ENCODE data around the gene KCTD21.
A peak's percentile ranks its signal among the peaks of the same experiment; 100 is the strongest.
"Not testable (repeated sequence)": the region's sequence is repeated elsewhere in the genome, so short reads cannot be mapped to it uniquely, and the experiment has no call there.

Gene KCTD21

GRCh38 chr11:78177216-78177615, 11.2 kb downstream of the KCTD21 start:
- Histone ChIP-seq H3K4me1 (ENCODE audit: control insufficient read depth in 1 of 2, insufficient read depth in 2 of 2, low read length in 2 of 2) (no peaks in the 10 kb centered on the region), H3K4me3 (ENCODE audit: low read depth in 1 of 2, low read length in 2 of 2) (no peak overlapping the region), H3K27me3 (ENCODE audit: control insufficient read depth in 1 of 2, insufficient read depth in 2 of 2, low read length in 2 of 2) (no peaks in the 10 kb centered on the region), H3K9me3 (ENCODE audit: control insufficient read depth in 1 of 2, low read length in 2 of 2) (no peaks in the 10 kb centered on the region), H3K27ac (ENCODE audit: low read depth, low read length) (no peak overlapping the region), H3K36me3 (ENCODE audit: control insufficient read depth in 1 of 2, insufficient read depth in 2 of 2, low read length in 2 of 2) (peaks cover 0 to 17% of the 10 kb centered on the region in 2 donors), H3K9ac (ENCODE audit: low read depth in 1 of 2, low read length in 2 of 2) (no peak overlapping the region)

GRCh38 chr11:78176605-78177141, 11.8 kb downstream of the KCTD21 start:
- Histone ChIP-seq H3K27me3 (ENCODE audit: control insufficient read depth in 1 of 2, insufficient read depth in 2 of 2, low read length in 2 of 2) (no peaks in the 10 kb centered on the region), H3K4me3 (ENCODE audit: low read depth in 1 of 2, low read length in 2 of 2) (no peak overlapping the region), H3K36me3 (ENCODE audit: control insufficient read depth in 1 of 2, insufficient read depth in 2 of 2, low read length in 2 of 2) (peaks cover 0 to 17% of the 10 kb centered on the region in 2 donors), H3K9ac (ENCODE audit: low read depth in 1 of 2, low read length in 2 of 2) (no peak overlapping the region), H3K27ac (ENCODE audit: low read depth, low read length) (no peak overlapping the region), H3K4me1 (ENCODE audit: control insufficient read depth in 1 of 2, insufficient read depth in 2 of 2, low read length in 2 of 2) (no peaks in the 10 kb centered on the region), H3K9me3 (ENCODE audit: control insufficient read depth in 1 of 2, low read length in 2 of 2) (no peaks in the 10 kb centered on the region)

- H3K4me3 ChIP-seq (ENCODE audit: low read depth in 1 of 2, low read length in 2 of 2); H3K9me3 ChIP-seq (ENCODE audit: control insufficient read depth in 1 of 2, low read length in 2 of 2); H3K27me3 ChIP-seq (ENCODE audit: control insufficient read depth in 1 of 2, insufficient read depth in 2 of 2, low read length in 2 of 2); H3K4me1 ChIP-seq (ENCODE audit: control insufficient read depth in 1 of 2, insufficient read depth in 2 of 2, low read length in 2 of 2); H3K9ac ChIP-seq (ENCODE audit: low read depth in 1 of 2, low read length in 2 of 2); H3K27ac ChIP-seq (ENCODE audit: low read depth, low read length): not testable (repeated sequence)
- H3K36me3 ChIP-seq (ENCODE audit: control insufficient read depth in 1 of 2, insufficient read depth in 2 of 2, low read length in 2 of 2), result peaks cover 0 to 17% of the 10 kb centered on the region in 2 donors
These were observed 12.6 kb downstream of the KCTD21 start for GRCh38 chr11:78175862-78176261.

GRCh38 chr11:78171951-78172350, 16.5 kb downstream of the KCTD21 start:
- no peaks in the 10 kb centered on the region for H3K27me3 ChIP-seq (ENCODE audit: control insufficient read depth in 1 of 2, insufficient read depth in 2 of 2, low read length in 2 of 2)
- H3K36me3 ChIP-seq (ENCODE audit: control insufficient read depth in 1 of 2, insufficient read depth in 2 of 2, low read length in 2 of 2), result peaks cover 0 to 20% of the 10 kb centered on the region in 2 donors
- no peak overlapping the region for H3K27ac ChIP-seq (ENCODE audit: low read depth, low read length)
- H3K9ac ChIP-seq (ENCODE audit: low read depth in 1 of 2, low read length in 2 of 2), result no peak overlapping the region
- no peaks in the 10 kb centered on the region for H3K9me3 ChIP-seq (ENCODE audit: control insufficient read depth in 1 of 2, low read length in 2 of 2)
- no peak overlapping the region for H3K4me3 ChIP-seq (ENCODE audit: low read depth in 1 of 2, low read length in 2 of 2)
- no peaks in the 10 kb centered on the region for H3K4me1 ChIP-seq (ENCODE audit: control insufficient read depth in 1 of 2, insufficient read depth in 2 of 2, low read length in 2 of 2)

- Histone ChIP-seq H3K27me3 (ENCODE audit: control insufficient read depth in 1 of 2, insufficient read depth in 2 of 2, low read length in 2 of 2) (no peaks in the 10 kb centered on the region), H3K9ac (ENCODE audit: low read depth in 1 of 2, low read length in 2 of 2) (no peak overlapping the region), H3K36me3 (ENCODE audit: control insufficient read depth in 1 of 2, insufficient read depth in 2 of 2, low read length in 2 of 2) (peaks cover 0 to 18% of the 10 kb centered on the region in 2 donors), H3K27ac (ENCODE audit: low read depth, low read length) (no peak overlapping the region), H3K4me1 (ENCODE audit: control insufficient read depth in 1 of 2, insufficient read depth in 2 of 2, low read length in 2 of 2) (no peaks in the 10 kb centered on the region), H3K4me3 (ENCODE audit: low read depth in 1 of 2, low read length in 2 of 2) (no peak overlapping the region), H3K9me3 (ENCODE audit: control insufficient read depth in 1 of 2, low read length in 2 of 2) (no peaks in the 10 kb centered on the region)
These were observed 17.4 kb downstream of the KCTD21 start for GRCh38 chr11:78170874-78171549.

- Histone ChIP-seq H3K4me3 (ENCODE audit: low read depth in 1 of 2, low read length in 2 of 2) (no peak overlapping the region), H3K9me3 (ENCODE audit: control insufficient read depth in 1 of 2, low read length in 2 of 2) (no peaks in the 10 kb centered on the region), H3K4me1 (ENCODE audit: control insufficient read depth in 1 of 2, insufficient read depth in 2 of 2, low read length in 2 of 2) (no peaks in the 10 kb centered on the region), H3K9ac (ENCODE audit: low read depth in 1 of 2, low read length in 2 of 2) (no peak overlapping the region), H3K36me3 (ENCODE audit: control insufficient read depth in 1 of 2, insufficient read depth in 2 of 2, low read length in 2 of 2) (peaks cover 0 to 18% of the 10 kb centered on the region in 2 donors), H3K27ac (ENCODE audit: low read depth, low read length) (peak overlapping the region; percentile 36), H3K27me3 (ENCODE audit: control insufficient read depth in 1 of 2, insufficient read depth in 2 of 2, low read length in 2 of 2) (no peaks in the 10 kb centered on the region)
These were observed 18.0 kb downstream of the KCTD21 start for GRCh38 chr11:78170413-78170812.

GRCh38 chr11:78168539-78169477, 19.6 kb downstream of the KCTD21 start:
- Histone ChIP-seq H3K36me3 (ENCODE audit: control insufficient read depth in 1 of 2, insufficient read depth in 2 of 2, low read length in 2 of 2) (peaks cover 0 to 12% of the 10 kb centered on the region in 2 donors), H3K9ac (ENCODE audit: low read depth in 1 of 2, low read length in 2 of 2) (no peak overlapping the region), H3K4me1 (ENCODE audit: control insufficient read depth in 1 of 2, insufficient read depth in 2 of 2, low read length in 2 of 2) (no peaks in the 10 kb centered on the region), H3K27ac (ENCODE audit: low read depth, low read length) (no peak overlapping the region), H3K9me3 (ENCODE audit: control insufficient read depth in 1 of 2, low read length in 2 of 2) (no peaks in the 10 kb centered on the region), H3K4me3 (ENCODE audit: low read depth in 1 of 2, low read length in 2 of 2) (no peak overlapping the region), H3K27me3 (ENCODE audit: control insufficient read depth in 1 of 2, insufficient read depth in 2 of 2, low read length in 2 of 2) (no peaks in the 10 kb centered on the region)

- no peak overlapping the region for H3K4me3 ChIP-seq (ENCODE audit: low read depth in 1 of 2, low read length in 2 of 2)
- no peaks in the 10 kb centered on the region for H3K27me3 ChIP-seq (ENCODE audit: control insufficient read depth in 1 of 2, insufficient read depth in 2 of 2, low read length in 2 of 2)
- H3K36me3 ChIP-seq (ENCODE audit: control insufficient read depth in 1 of 2, insufficient read depth in 2 of 2, low read length in 2 of 2), result peaks cover 0 to 3% of the 10 kb centered on the region in 2 donors
- H3K9ac ChIP-seq (ENCODE audit: low read depth in 1 of 2, low read length in 2 of 2), result no peak overlapping the region
- no peaks in the 10 kb centered on the region for H3K4me1 ChIP-seq (ENCODE audit: control insufficient read depth in 1 of 2, insufficient read depth in 2 of 2, low read length in 2 of 2)
- no peak overlapping the region for H3K27ac ChIP-seq (ENCODE audit: low read depth, low read length)
- no peaks in the 10 kb centered on the region for H3K9me3 ChIP-seq (ENCODE audit: control insufficient read depth in 1 of 2, low read length in 2 of 2)
These were observed 21.5 kb downstream of the KCTD21 start for GRCh38 chr11:78166855-78167469.

- Histone ChIP-seq H3K27me3 (ENCODE audit: control insufficient read depth in 1 of 2, insufficient read depth in 2 of 2, low read length in 2 of 2) (no peaks in the 10 kb centered on the region), H3K4me1 (ENCODE audit: control insufficient read depth in 1 of 2, insufficient read depth in 2 of 2, low read length in 2 of 2) (no peaks in the 10 kb centered on the region), H3K9ac (ENCODE audit: low read depth in 1 of 2, low read length in 2 of 2) (no peak overlapping the region), H3K27ac (ENCODE audit: low read depth, low read length) (no peak overlapping the region), H3K9me3 (ENCODE audit: control insufficient read depth in 1 of 2, low read length in 2 of 2) (no peaks in the 10 kb centered on the region), H3K36me3 (ENCODE audit: control insufficient read depth in 1 of 2, insufficient read depth in 2 of 2, low read length in 2 of 2) (no peaks in the 10 kb centered on the region), H3K4me3 (ENCODE audit: low read depth in 1 of 2, low read length in 2 of 2) (no peak overlapping the region)
These were observed 24.0 kb downstream of the KCTD21 start for GRCh38 chr11:78164471-78164870.

- Histone ChIP-seq H3K9me3 (ENCODE audit: control insufficient read depth in 1 of 2, low read length in 2 of 2) (no peaks in the 10 kb centered on the region), H3K27ac (ENCODE audit: low read depth, low read length) (no peak overlapping the region), H3K9ac (ENCODE audit: low read depth in 1 of 2, low read length in 2 of 2) (no peak overlapping the region), H3K4me3 (ENCODE audit: low read depth in 1 of 2, low read length in 2 of 2) (no peak overlapping the region), H3K36me3 (ENCODE audit: control insufficient read depth in 1 of 2, insufficient read depth in 2 of 2, low read length in 2 of 2) (no peaks in the 10 kb centered on the region), H3K27me3 (ENCODE audit: control insufficient read depth in 1 of 2, insufficient read depth in 2 of 2, low read length in 2 of 2) (no peaks in the 10 kb centered on the region), H3K4me1 (ENCODE audit: control insufficient read depth in 1 of 2, insufficient read depth in 2 of 2, low read length in 2 of 2) (no peaks in the 10 kb centered on the region)
These were observed 24.6 kb downstream of the KCTD21 start for GRCh38 chr11:78163828-78164227.
